HepG2 (cell line): ENCODE measurements around the gene CCER1. TPM values are rescaled to one million over a fixed set of nuclear protein-coding genes. Genes with fewer than 3 reads are reported as not detected.
A peak's percentile ranks its signal among the peaks of the same experiment; 100 is the strongest.

Experiments
- ATAC-seq: fragments of 200-7000 bp; cut with Tn5 transposase; 3 replicates; pipeline ENCODE4 v1.9.1; 2020; ENCODE audit warnings: mild to moderate bottlenecking, moderate library complexity
- BruUV-seq: library from RNA; stranded (reverse); fragments of 400-500 nt; replicated peaks from 2 replicates; lab custom pipeline; 2021; lab: Mats Ljungman, UMichigan
- CTCF ChIA-PET: fragments of 300-600 bp; formaldehyde crosslinking; extraction: SDS; loops from one replicate; lab custom pipeline; 2021; ENCODE audit warnings: low total read pairs, inconsistent platforms, low intra/inter-chr PET ratio; lab: Yijun Ruan, JAX
- POLR2A ChIA-PET: fragments of 350-600 bp; sonication (Branson Sonifier 250); formaldehyde crosslinking; loops from one replicate; lab custom pipeline; 2020; ENCODE audit warnings: antibody characterized with exemption, inconsistent platforms; lab: Yijun Ruan, JAX
- DNase-seq: peaks from one replicate; pipeline ENCODE4 v3.0.0-alpha.2; 2015; ENCODE audit warnings: low spot score
- FAIRE-seq: peaks from 3 replicates; lab custom pipeline; 2011; peaks lifted over from hg19 to GRCh38; lab: Jason Lieb, UNC
- H2AFZ ChIP-seq: one replicate; pipeline ENCODE4 v1.6.1; 2011; ENCODE audit warnings: low read length, inconsistent platforms
- H3K27ac ChIP-seq: fragments of 300-600 bp; 3 replicates; pipeline ENCODE4 v1.8.0; 2011; ENCODE audit warnings: mixed run types, mild to moderate bottlenecking, mixed read lengths, low read length, inconsistent platforms; ENCODE audit not compliant: insufficient read depth; ENCODE audit errors: extremely low read length
- H3K27me3 ChIP-seq, 2 experiments: fragments of 200-600 bp in 1 of 2; 2 replicates in 1 of 2; 3 replicates in 1 of 2; pipeline versions ENCODE4 v1.6.0 to v1.8.0; 2011; ENCODE audit warnings: low read length in 2 of 2, mild to moderate bottlenecking in 2 of 2, moderate library complexity in 2 of 2, inconsistent platforms in 1 of 2; ENCODE audit not compliant: insufficient read depth in 2 of 2, control insufficient read depth in 1 of 2
- H3K36me3 ChIP-seq, 2 experiments: fragments of 200-600 bp in 1 of 2; replicated peaks in 1 of 2; 2 replicates in 1 of 2; 3 replicates in 1 of 2; pipeline versions ENCODE4 v1.5.1 to v1.8.0; 2011; ENCODE audit warnings: low read length in 2 of 2, inconsistent platforms in 1 of 2; ENCODE audit not compliant: insufficient read depth in 2 of 2, control insufficient read depth in 1 of 2
- H3K4me1 ChIP-seq: 2 replicates; pipeline ENCODE4 v1.5.1; 2012; ENCODE audit warnings: low read length, inconsistent platforms; ENCODE audit not compliant: insufficient read depth
- H3K4me2 ChIP-seq: 2 replicates; pipeline ENCODE4 v1.6.0; 2011; ENCODE audit warnings: low read depth, low read length, inconsistent platforms
- H3K4me3 ChIP-seq, 3 experiments: fragments of 200-600 bp in 1 of 3; sonication (generic), shearing (Covaris generic) in 1 of 3; replicated peaks in 1 of 3; 2 replicates each; pipeline ENCODE4 v1.5.1; 2011 to 2016; ENCODE audit warnings: low read length in 3 of 3, inconsistent platforms in 2 of 3, low read depth in 2 of 3, mild to moderate bottlenecking in 2 of 3, control low read depth in 1 of 3, mixed read lengths in 1 of 3; ENCODE audit not compliant: insufficient read depth in 1 of 3
- H3K79me2 ChIP-seq: one replicate; pipeline ENCODE4 v1.6.1; 2011; ENCODE audit warnings: low read length, inconsistent platforms; ENCODE audit not compliant: insufficient read depth
- H3K9ac ChIP-seq: 2 replicates; pipeline ENCODE4 v1.6.0; 2011; ENCODE audit warnings: mild to moderate bottlenecking, low read depth, low read length, inconsistent platforms; ENCODE audit not compliant: insufficient read depth
- H3K9me3 ChIP-seq: 2 replicates; pipeline ENCODE4 v1.5.1; 2012; ENCODE audit warnings: mild to moderate bottlenecking, low read length
- H4K20me1 ChIP-seq: 2 replicates; pipeline ENCODE4 v1.6.0; 2011; ENCODE audit warnings: inconsistent platforms, mild to moderate bottlenecking, low read length, moderate library complexity; ENCODE audit not compliant: insufficient read depth
- MAX ChIP-seq: IDR thresholded peaks from 2 replicates; pipeline ENCODE4 v1.6.1; 2012; ENCODE audit warnings: inconsistent platforms
- NFE2L2 ChIP-seq: fragments of 150-350 bp; IDR thresholded peaks from 2 replicates; pipeline ENCODE4 v1.6.1; 2014; ENCODE audit warnings: low read length
- NR2C2 ChIP-seq: sonication (generic); formaldehyde crosslinking; IDR thresholded peaks from 2 replicates; pipeline ENCODE4 v1.4.0; 2020; ENCODE audit warnings: missing genetic modification reagents, mild to moderate bottlenecking, moderate library complexity, borderline replicate concordance
- SATB2 ChIP-seq: sonication (generic); formaldehyde crosslinking; IDR thresholded peaks from 2 replicates; pipeline ENCODE4 v1.5.0; 2020; ENCODE audit warnings: missing genetic modification reagents
- SIX1 ChIP-seq: sonication (generic); formaldehyde crosslinking; IDR thresholded peaks from 2 replicates; pipeline ENCODE4 v1.4.0; 2020; ENCODE audit warnings: missing genetic modification reagents, borderline replicate concordance
- ZBTB8A ChIP-seq: sonication (generic); formaldehyde crosslinking; IDR thresholded peaks from 2 replicates; pipeline ENCODE4 v1.4.0; 2020; ENCODE audit warnings: mild to moderate bottlenecking, low read depth, missing genetic modification reagents, borderline replicate concordance
- ZNF205 ChIP-seq: IDR thresholded peaks from 2 replicates; pipeline ENCODE4 v1.6.1; 2018; ENCODE audit warnings: missing biosample characterization, missing genetic modification reagents
- ZNF564 ChIP-seq: sonication (generic); formaldehyde crosslinking; IDR thresholded peaks from 2 replicates; pipeline ENCODE4 v1.8.1; 2023; ENCODE audit warnings: mild to moderate bottlenecking, missing genetic modification reagents
- ZNF746 ChIP-seq: sonication (generic); formaldehyde crosslinking; IDR thresholded peaks from 2 replicates; pipeline ENCODE4 v1.8.0; 2022; ENCODE audit warnings: mild to moderate bottlenecking, missing genetic modification reagents
- WGBS: methylation state at CpG from one replicate; pipeline ENCODE4 v1.1.6; 2017; ENCODE audit warnings: low lambda C conversion rate; 5-methylcytosine and 5-hydroxymethylcytosine counted together
- in situ Hi-C: cut with HindIII; loops from 2 replicates; pipeline ENCODE4 v1.10.0; 2017; ENCODE audit warnings: low pct_unique_long_range_greater_than_20kb; ENCODE audit not compliant: extremely low pct_ligation_motif_present
- intact Hi-C: fragments of 100-400 bp; cut with micrococcal nuclease; formaldehyde crosslinking; loops from one replicate; pipeline ENCODE4 v1.10.0; 2022; ENCODE audit not compliant: unreplicated experiment
- polyA plus RNA-seq, 8 experiments: library from polyadenylated mRNA; depleted of rRNA in 3 of 8; stranded (reverse) in 7 of 8; unstranded in 1 of 8; fragments of >200 nt; fragmentation: Illumina TruSeq in 4 of 8; extraction: Trizol in 4 of 8; gene quantifications; 2 replicates each; pipeline versions ENCODE4 v1.2.1 to v1.2.3, GENCODE V29; 2011 to 2016; ENCODE audit warnings: low read depth in 4 of 8, missing spikeins in 1 of 8, mixed read lengths in 1 of 8; ENCODE audit not compliant: insufficient read depth in 1 of 8
- total RNA-seq, 5 experiments: library from RNA; depleted of rRNA; stranded (reverse); fragments of >200 nt; fragmentation: Illumina TruSeq; extraction: Trizol; gene quantifications; 2 replicates each; pipeline ENCODE4 v1.2.3, GENCODE V29; 2016; ENCODE audit warnings: low read depth in 1 of 5

Gene CCER1
- total and polyA plus RNA-seq, 2 of the 13 experiments (the other 11 are each of a cell fraction or from before 2014, with no cell fraction given) = not detected

- no TSS peak for BruUV-seq
- Histone ChIP-seq H3K4me2 (no peak overlapping the region), H3K4me3 (no peak overlapping the region), H3K9me3 (no peaks in the 10 kb centered on the region), H2AFZ (no peak overlapping the region), H4K20me1 (no peaks in the 10 kb centered on the region), H3K79me2 (no peaks in the 10 kb centered on the region), H3K36me3 (no peaks in the 10 kb centered on the region), H3K27me3 (no peaks in the 10 kb centered on the region), H3K9ac (no peak overlapping the region), H3K27ac (no peak overlapping the region), H3K4me1 (no peaks in the 10 kb centered on the region)
- ChIA-PET CTCF (no interaction called here), POLR2A (no interaction called here)
- ATAC-seq (no peak), DNase-seq (no peak), FAIRE-seq (no peak)
- TF ChIP-seq MAX (no peak), SATB2 (CRISPR knock-in tag) (no peak), SIX1 (CRISPR knock-in tag) (no peak), ZBTB8A (no peak), ZNF205 (CRISPR knock-in tag) (no peak), ZNF564 (CRISPR knock-in tag) (no peak), NR2C2 (no peak)
- in situ Hi-C loops (no loop called here), intact Hi-C loops (no loop called here)
- 2% methylated on average over 2 of the region's 2 CpGs for WGBS
These were observed 17.3 kb downstream of the CCER1 start for GRCh38 chr12:90937651-90938050.

GRCh38 chr12:90936230-90937005, 18.6 kb downstream of the CCER1 start:
- CTCF ChIA-PET = interaction anchor here (0.7 kb wide), 1 partner anchor 386 kb away, joined by 3 read pairs; no protein-coding TSS in a partner anchor
- POLR2A ChIA-PET = no interaction called here
- Histone ChIP-seq H3K4me3 (no peak overlapping the region), H3K27ac (no peak overlapping the region), H3K27me3 (no peaks in the 10 kb centered on the region), H3K36me3 (no peaks in the 10 kb centered on the region)
- ATAC-seq = no peak
- intact Hi-C loops (no loop called here), in situ Hi-C loops (no loop called here)
- no peak for FAIRE-seq
- no peak for TF ChIP-seq ZNF746 (CRISPR knock-in tag)
- TF ChIP-seq NFE2L2 = peak; percentile 38; the same call in 1 of the 2 replicates
- TF ChIP-seq, all 625 proteins: peak for 1
- WGBS = 59% methylated on average over 4 of the region's 5 CpGs
- BruUV-seq = no TSS peak
- Histone ChIP-seq H3K9me3 (no peaks in the 10 kb centered on the region), H3K9ac (no peak overlapping the region), H3K79me2 (no peaks in the 10 kb centered on the region), H3K4me2 (no peak overlapping the region), H2AFZ (no peak overlapping the region), H3K4me1 (no peaks in the 10 kb centered on the region), H4K20me1 (no peaks in the 10 kb centered on the region)
- DNase-seq = no peak
